CD4-positive, alpha-beta T cell (primary cell): ENCODE data around the gene CTNNA2. TPM values are rescaled to one million over a fixed set of nuclear protein-coding genes. Genes with fewer than 3 reads are reported as not detected.

Source experiments
- ATAC-seq: fragments of 200-7000 bp; cut with Tn5 transposase; one replicate; pipeline ENCODE4 v1.10.0; 2022; ENCODE audit warnings: mild to moderate bottlenecking; ENCODE audit not compliant: poor library complexity
- CTCF ChIA-PET: fragments of 350-600 bp; sonication (Branson Sonifier 250); formaldehyde crosslinking; loops from one replicate; lab custom pipeline; 2021; ENCODE audit warnings: antibody characterized with exemption, inconsistent platforms; lab: Charles Lee
- POLR2A ChIA-PET: fragments of 350-600 bp; sonication (Branson Sonifier 250); formaldehyde crosslinking; loops from one replicate; lab custom pipeline; 2021; ENCODE audit warnings: antibody characterized with exemption, inconsistent platforms; lab: Charles Lee
- DNase-seq, 14 experiments: peaks; one replicate each; pipeline ENCODE4 v3.0.0-alpha.2; 2013 to 2020; ENCODE audit warnings: mixed read lengths in 2 of 14
- H3K27ac ChIP-seq, 2 donors: one replicate each; pipeline versions ENCODE4 v1.5.1 to v1.7.0; 2013; ENCODE audit warnings: low read length in 2 of 2, low read depth in 1 of 2, mild to moderate bottlenecking in 1 of 2
- H3K27me3 ChIP-seq, 2 experiments: 1 replicate in 1 of 2; 2 replicates in 1 of 2; pipeline versions ENCODE4 v1.6.1 to v1.7.0; 2013; ENCODE audit warnings: low read length in 2 of 2, control low read depth in 1 of 2, mild to moderate bottlenecking in 1 of 2, moderate library complexity in 1 of 2; ENCODE audit not compliant: insufficient read depth in 2 of 2, control insufficient read depth in 1 of 2
- H3K36me3 ChIP-seq: one replicate; pipeline ENCODE4 v1.6.1; 2013; ENCODE audit warnings: low read length, control low read depth; ENCODE audit not compliant: insufficient read depth
- H3K4me1 ChIP-seq: one replicate; pipeline ENCODE4 v1.6.1; 2013; ENCODE audit warnings: low read length, control low read depth; ENCODE audit not compliant: insufficient read depth
- H3K4me3 ChIP-seq: one replicate; pipeline ENCODE4 v1.5.1; 2013; ENCODE audit warnings: mild to moderate bottlenecking, low read length, moderate library complexity
- H3K9me3 ChIP-seq, 2 experiments: 1 replicate in 1 of 2; 2 replicates in 1 of 2; pipeline versions ENCODE4 v1.6.1 to v1.7.0; 2013; ENCODE audit warnings: low read length in 2 of 2, mild to moderate bottlenecking in 2 of 2, control low read depth in 1 of 2, moderate library complexity in 1 of 2; ENCODE audit not compliant: control insufficient read depth in 1 of 2, insufficient read depth in 1 of 2
- H3K27ac Mint-ChIP-seq: one replicate; pipeline ENCODE4 v1.8.0; 2020; ENCODE audit warnings: mixed read lengths
- H3K27me3 Mint-ChIP-seq: one replicate; pipeline ENCODE4 v1.8.0; 2021; ENCODE audit warnings: mixed read lengths
- H3K36me3 Mint-ChIP-seq: one replicate; pipeline ENCODE4 v1.8.0; 2021; ENCODE audit warnings: low read depth, mixed read lengths
- H3K4me1 Mint-ChIP-seq: one replicate; pipeline ENCODE4 v1.8.0; 2021; ENCODE audit warnings: low read depth, mixed read lengths
- H3K4me3 Mint-ChIP-seq: one replicate; pipeline ENCODE4 v1.8.0; 2020; ENCODE audit warnings: mild to moderate bottlenecking, mixed read lengths
- H3K9me3 Mint-ChIP-seq: one replicate; pipeline ENCODE4 v1.8.0; 2020; ENCODE audit warnings: mixed read lengths
- intact Hi-C, 2 experiments: fragments of 100-400 bp; cut with DNase I in 1 of 2; cut with micrococcal nuclease in 1 of 2; formaldehyde crosslinking; loops; one replicate each; pipeline versions ENCODE4 v1.15.1 to v1.9.0; 2023 to 2025; cut with DNase I, micrococcal nuclease
- total RNA-seq, 174 experiments: library from RNA in 2 of 174; stranded (reverse) in 2 of 174; gene quantifications; one replicate each; pipeline ENCODE4 v1.2.3 and lab custom pipeline; 2021 to 2026
- TF ChIP-seq, protein P1 (sequence below): fragments of 200-600 bp; IDR thresholded peaks from one replicate; pipeline ENCODE4 v1.8.0; 2022; ENCODE audit warnings: antibody characterized with exemption, mild to moderate bottlenecking

The CTNNA2 gene
- total RNA-seq, 2 experiments from 2014 or later, result not detected

DNA sequence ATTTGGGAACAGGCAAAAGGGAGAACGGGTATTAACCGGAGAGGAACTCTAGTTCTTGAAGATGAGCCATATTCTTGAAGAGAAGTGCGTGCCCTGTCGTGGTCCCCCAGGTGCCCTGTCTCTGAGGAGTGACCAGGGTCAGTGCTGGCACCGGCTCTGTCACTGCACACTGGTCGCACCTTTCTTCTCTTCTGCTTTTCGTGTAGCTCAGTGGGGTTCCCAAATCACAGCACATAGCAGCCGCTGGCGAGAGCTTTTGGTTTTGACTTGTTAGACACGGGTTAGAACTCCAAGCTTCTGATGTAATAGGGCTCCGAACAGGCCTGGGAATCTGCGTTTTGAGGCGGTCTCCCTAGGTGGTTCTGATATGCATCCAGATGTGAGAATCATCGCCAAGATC lies 810.1 kb downstream of the CTNNA2 start:
- H3K4me3 Mint-ChIP-seq, result no peak overlapping the region
- ChIA-PET POLR2A (no interaction called here), CTCF (no interaction called here)
- H3K36me3 Mint-ChIP-seq, result no peaks in the 10 kb centered on the region
- no peaks in the 10 kb centered on the region for H3K4me1 Mint-ChIP-seq
- ATAC-seq (no peak), DNase-seq (no peak)
- H3K27ac Mint-ChIP-seq, result no peak overlapping the region
- Histone ChIP-seq H3K27me3 (peaks cover 3 to 10% of the 10 kb centered on the region in 2 experiments), H3K36me3 (no peaks in the 10 kb centered on the region), H3K4me3 (no peak overlapping the region), H3K9me3 (peaks cover 0 to 7% of the 10 kb centered on the region in 2 experiments), H3K27ac (no peak overlapping the region), H3K4me1 (no peaks in the 10 kb centered on the region)
- no peaks in the 10 kb centered on the region for H3K9me3 Mint-ChIP-seq
- TF ChIP-seq, protein P1, sequence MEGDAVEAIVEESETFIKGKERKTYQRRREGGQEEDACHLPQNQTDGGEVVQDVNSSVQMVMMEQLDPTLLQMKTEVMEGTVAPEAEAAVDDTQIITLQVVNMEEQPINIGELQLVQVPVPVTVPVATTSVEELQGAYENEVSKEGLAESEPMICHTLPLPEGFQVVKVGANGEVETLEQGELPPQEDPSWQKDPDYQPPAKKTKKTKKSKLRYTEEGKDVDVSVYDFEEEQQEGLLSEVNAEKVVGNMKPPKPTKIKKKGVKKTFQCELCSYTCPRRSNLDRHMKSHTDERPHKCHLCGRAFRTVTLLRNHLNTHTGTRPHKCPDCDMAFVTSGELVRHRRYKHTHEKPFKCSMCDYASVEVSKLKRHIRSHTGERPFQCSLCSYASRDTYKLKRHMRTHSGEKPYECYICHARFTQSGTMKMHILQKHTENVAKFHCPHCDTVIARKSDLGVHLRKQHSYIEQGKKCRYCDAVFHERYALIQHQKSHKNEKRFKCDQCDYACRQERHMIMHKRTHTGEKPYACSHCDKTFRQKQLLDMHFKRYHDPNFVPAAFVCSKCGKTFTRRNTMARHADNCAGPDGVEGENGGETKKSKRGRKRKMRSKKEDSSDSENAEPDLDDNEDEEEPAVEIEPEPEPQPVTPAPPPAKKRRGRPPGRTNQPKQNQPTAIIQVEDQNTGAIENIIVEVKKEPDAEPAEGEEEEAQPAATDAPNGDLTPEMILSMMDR, result no peak
- H3K27me3 Mint-ChIP-seq, result peaks cover 10% of the 10 kb centered on the region
- intact Hi-C loops, result no loop called here

GRCh38 chr2:80323610-80324009 lies 810.8 kb downstream of the CTNNA2 start:
- no peaks in the 10 kb centered on the region for H3K36me3 Mint-ChIP-seq
- no peaks in the 10 kb centered on the region for H3K4me1 ChIP-seq
- no peak overlapping the region for H3K4me3 ChIP-seq
- H3K27me3 ChIP-seq, result peaks cover 3 to 10% of the 10 kb centered on the region in 2 experiments
- CTCF ChIA-PET, result no interaction called here
- POLR2A ChIA-PET, result no interaction called here
- H3K27ac Mint-ChIP-seq, result no peak overlapping the region
- H3K4me3 Mint-ChIP-seq, result no peak overlapping the region
- H3K36me3 ChIP-seq, result no peaks in the 10 kb centered on the region
- no peaks in the 10 kb centered on the region for H3K9me3 Mint-ChIP-seq
- H3K4me1 Mint-ChIP-seq, result no peaks in the 10 kb centered on the region
- no peak overlapping the region for H3K27ac ChIP-seq
- peaks cover 0 to 7% of the 10 kb centered on the region in 2 experiments for H3K9me3 ChIP-seq
- peaks cover 10% of the 10 kb centered on the region for H3K27me3 Mint-ChIP-seq
- ATAC-seq (no peak), DNase-seq (no peak)
- intact Hi-C loops, result no loop called here
- TF ChIP-seq, protein P1, result no peak

- Histone ChIP-seq H3K36me3 (no peaks in the 10 kb centered on the region), H3K4me3 (no peak overlapping the region), H3K9me3 (peaks cover 0 to 7% of the 10 kb centered on the region in 2 experiments), H3K27me3 (peaks cover 3 to 10% of the 10 kb centered on the region in 2 experiments), H3K4me1 (no peaks in the 10 kb centered on the region), H3K27ac (no peak overlapping the region)
- TF ChIP-seq, protein P1, result no peak
- no peaks in the 10 kb centered on the region for H3K36me3 Mint-ChIP-seq
- intact Hi-C loops, result no loop called here
- POLR2A ChIA-PET, result no interaction called here
- peaks cover 10% of the 10 kb centered on the region for H3K27me3 Mint-ChIP-seq
- H3K9me3 Mint-ChIP-seq, result peaks cover 3% of the 10 kb centered on the region
- H3K27ac Mint-ChIP-seq, result no peak overlapping the region
- CTCF ChIA-PET, result no interaction called here
- no peak for ATAC-seq
- H3K4me3 Mint-ChIP-seq, result no peak overlapping the region
- no peak for DNase-seq
- H3K4me1 Mint-ChIP-seq, result no peaks in the 10 kb centered on the region
Observed at GRCh38 chr2:80324525-80324924, 811.7 kb downstream of the CTNNA2 start.
